PC-9 (cell line): ENCODE measurements around the gene TBPL1.

Experiments used
- EZH2 ChIP-seq: fragments of 200-600 bp; sonication (generic); IDR thresholded peaks from 2 replicates; pipeline ENCODE4 v1.8.0; 2017; ENCODE audit warnings: antibody characterized with exemption, low read depth
- TF ChIP-seq, protein P1 (sequence below): fragments of 200-600 bp; sonication (generic); conservative IDR thresholded peaks from 2 replicates; pipeline ENCODE4 v1.6.1; 2017; ENCODE audit warnings: mixed run types, antibody characterized with exemption, mild to moderate bottlenecking, moderate library complexity

DNA sequence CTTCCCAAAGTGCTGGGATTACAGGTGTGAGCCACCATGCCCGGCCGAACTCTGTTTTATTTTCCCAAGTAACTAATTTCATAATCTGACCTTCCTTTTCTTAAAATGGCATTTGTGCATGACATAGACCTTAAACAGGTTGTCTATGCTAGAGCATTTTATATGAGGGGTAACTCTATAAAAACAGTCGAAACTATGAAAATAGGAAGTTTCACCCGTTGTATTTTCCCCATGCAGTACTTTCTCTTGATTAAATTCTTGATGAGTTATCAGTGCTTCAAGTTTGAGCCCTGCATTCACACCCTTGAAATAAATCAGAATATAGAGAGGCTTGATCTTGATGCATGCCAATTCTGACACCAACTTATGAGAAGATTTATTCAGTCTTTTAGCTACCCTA is 11.7 kb downstream of the TBPL1 start:
- TF ChIP-seq, protein P1, sequence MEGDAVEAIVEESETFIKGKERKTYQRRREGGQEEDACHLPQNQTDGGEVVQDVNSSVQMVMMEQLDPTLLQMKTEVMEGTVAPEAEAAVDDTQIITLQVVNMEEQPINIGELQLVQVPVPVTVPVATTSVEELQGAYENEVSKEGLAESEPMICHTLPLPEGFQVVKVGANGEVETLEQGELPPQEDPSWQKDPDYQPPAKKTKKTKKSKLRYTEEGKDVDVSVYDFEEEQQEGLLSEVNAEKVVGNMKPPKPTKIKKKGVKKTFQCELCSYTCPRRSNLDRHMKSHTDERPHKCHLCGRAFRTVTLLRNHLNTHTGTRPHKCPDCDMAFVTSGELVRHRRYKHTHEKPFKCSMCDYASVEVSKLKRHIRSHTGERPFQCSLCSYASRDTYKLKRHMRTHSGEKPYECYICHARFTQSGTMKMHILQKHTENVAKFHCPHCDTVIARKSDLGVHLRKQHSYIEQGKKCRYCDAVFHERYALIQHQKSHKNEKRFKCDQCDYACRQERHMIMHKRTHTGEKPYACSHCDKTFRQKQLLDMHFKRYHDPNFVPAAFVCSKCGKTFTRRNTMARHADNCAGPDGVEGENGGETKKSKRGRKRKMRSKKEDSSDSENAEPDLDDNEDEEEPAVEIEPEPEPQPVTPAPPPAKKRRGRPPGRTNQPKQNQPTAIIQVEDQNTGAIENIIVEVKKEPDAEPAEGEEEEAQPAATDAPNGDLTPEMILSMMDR = no peak
- no peak for TF ChIP-seq EZH2
